ENCODE measurements around the gene MMP25. TPM values are rescaled to one million over a fixed set of nuclear protein-coding genes. Genes with fewer than 3 reads are reported as not detected.

The MMP25 gene
- total and polyA plus RNA-seq, 9 of the 15 experiments (the other 6 are each of a cell fraction or from before 2014, with no cell fraction given) = 0.03 to 0.04 TPM; not detected in 7

GRCh38 chr16:3020604-3021448 is 25.5 kb upstream of the MMP25 start (continued):
- no peak for TF ChIP-seq ARID3B (CRISPR knock-in tag; IDR thresholded peaks at IDR 0.05; ENCODE audit: borderline replicate concordance)
- peak; percentile 33; the same call in 1 of the 2 replicates for TF ChIP-seq POLR2A (conservative IDR thresholded peaks at IDR 0.05)
- TF ChIP-seq ARID1B (IDR thresholded peaks at IDR 0.05) = peak; percentile 69; the same call in 1 of the 2 replicates
- no peak for TF ChIP-seq SAFB (IDR thresholded peaks at IDR 0.05; ENCODE audit: borderline replicate concordance, low read depth, low read length)
- TF ChIP-seq STAG1 (CRISPR knock-in tag; IDR thresholded peaks at IDR 0.05; ENCODE audit: borderline replicate concordance) = no peak
- peak in 1 of 2 experiments; percentile 56; a peak in 2 of 4 replicates for TF ChIP-seq MAZ (CRISPR knock-in tag; conservative IDR thresholded peaks at IDR 0.05 in 1 of 2, IDR thresholded peaks at IDR 0.05 in 1 of 2)
- TF ChIP-seq SP1 (CRISPR knock-in tag; IDR thresholded peaks at IDR 0.05) = peak; percentile 63
- peak; percentile 17 for TF ChIP-seq KDM5B (IDR thresholded peaks at IDR 0.05; ENCODE audit: insufficient replicate concordance, low read depth, low read length)
- no peak for TF ChIP-seq SNRNP70 (optimal IDR thresholded peaks at IDR 0.05; ENCODE audit: low read depth, low read length)
- no peak for TF ChIP-seq ZNF311 (CRISPR knock-in tag; IDR thresholded peaks at IDR 0.05)
- no peak for TF ChIP-seq E2F8 (IDR thresholded peaks at IDR 0.05; ENCODE audit: low read depth, partially characterized antibody)
- no peak for TF ChIP-seq GABPB2 (CRISPR knock-in tag; conservative IDR thresholded peaks at IDR 0.05)
- TF ChIP-seq HMG20B (CRISPR knock-in tag; IDR thresholded peaks at IDR 0.05) = no peak
- no peak for TF ChIP-seq NFRKB (IDR thresholded peaks at IDR 0.05; ENCODE audit: low read depth)
- no peak for TF ChIP-seq XRCC3 (IDR thresholded peaks at IDR 0.05)
- TF ChIP-seq L3MBTL2 (IDR thresholded peaks at IDR 0.05) = 0 out of 2 replicates have a peak, but pooled peaks have one; percentile 18
- TF ChIP-seq KLF13 (tag; IDR thresholded peaks at IDR 0.05; ENCODE audit: borderline replicate concordance, low read depth) = peak; percentile 53; the same call in 1 of the 2 replicates
- TF ChIP-seq PRPF4 (IDR thresholded peaks at IDR 0.05; ENCODE audit: insufficient read depth, low read depth, low read length, poor library complexity, severe bottlenecking) = peak; percentile 10
- TF ChIP-seq MTA3 (IDR thresholded peaks at IDR 0.05; ENCODE audit: borderline replicate concordance) = peak; percentile 27
- TF ChIP-seq ZBED1 (IDR thresholded peaks at IDR 0.05) = no peak
- TF ChIP-seq CREM (IDR thresholded peaks at IDR 0.05; ENCODE audit: low read depth) = peak; percentile 14; the same call in 1 of the 2 replicates
- TF ChIP-seq MEIS2 (IDR thresholded peaks at IDR 0.05; ENCODE audit: partially characterized antibody) = no peak

All from K562 (cell line).